Heart left ventricle (tissue), 16 donors: Measurements from ENCODE around the gene BRICD5. TPM values are rescaled to one million over a fixed set of nuclear protein-coding genes. Genes with fewer than 3 reads are reported as not detected.

Experiments used
- ATAC-seq, 4 donors: fragments of 200-7000 bp; cut with Tn5 transposase; one replicate each; pipeline ENCODE4 v1.9.1; 2020 to 2022; ENCODE audit warnings: moderate library complexity in 4 of 4, mild to moderate bottlenecking in 3 of 4, moderate number of reproducible peaks in 1 of 4
- DNase-seq, 5 donors: peaks; one replicate each; pipeline ENCODE4 v3.0.0-alpha.2; 2020
- H3K27ac ChIP-seq, 12 donors: fragments of 200-600 bp; sonication (generic) in 4 of 12; one replicate each; pipeline versions ENCODE4 v1.5.0 to v1.8.0; 2016 to 2022; ENCODE audit warnings: mild to moderate bottlenecking in 2 of 12
- H3K27me3 ChIP-seq, 9 donors: fragments of 200-600 bp; sonication (generic) in 2 of 9; one replicate each; pipeline versions ENCODE4 v1.5.1 to v1.8.0; 2016 to 2022; ENCODE audit warnings: mild to moderate bottlenecking in 3 of 9
- H3K36me3 ChIP-seq, 9 donors: fragments of 200-600 bp; sonication (generic) in 2 of 9; one replicate each; pipeline versions ENCODE4 v1.5.0 to v1.8.0; 2018 to 2022; ENCODE audit warnings: mild to moderate bottlenecking in 2 of 9
- H3K4me1 ChIP-seq, 12 donors: fragments of 200-600 bp; sonication (generic) in 4 of 12; one replicate each; pipeline versions ENCODE4 v1.5.0 to v1.8.0; 2016 to 2022; ENCODE audit warnings: mild to moderate bottlenecking in 3 of 12
- H3K4me3 ChIP-seq, 12 donors: fragments of 200-600 bp; sonication (generic) in 4 of 12; one replicate each; pipeline versions ENCODE4 v1.5.0 to v1.8.0; 2017 to 2022; ENCODE audit warnings: mild to moderate bottlenecking in 9 of 12, moderate library complexity in 4 of 12
- H3K9me3 ChIP-seq, 12 donors: fragments of 200-600 bp; sonication (generic) in 4 of 12; one replicate each; pipeline versions ENCODE4 v1.5.0 to v1.8.0; 2016 to 2022; ENCODE audit warnings: mild to moderate bottlenecking in 1 of 12
- POLR2A ChIP-seq, 2 donors: fragments of 450-650 bp; IDR thresholded peaks; one replicate each; pipeline ENCODE4 v1.6.1; 2017; ENCODE audit warnings: antibody characterized with exemption in 2 of 2, mild to moderate bottlenecking in 2 of 2, moderate library complexity in 2 of 2
- WGBS, 4 donors: extraction: QIAGEN DNeasy Blood & Tissue Kit in 2 of 4; methylation state at CpG; one replicate each; pipeline versions ENCODE4 v1.1.5 to v1.1.7; 2013 to 2018; 5-methylcytosine and 5-hydroxymethylcytosine counted together
- intact Hi-C, 10 donors: fragments of 100-400 bp; cut with DNase I; formaldehyde crosslinking; loops; one replicate each; pipeline versions ENCODE4 v1.11.1 to v1.14.2; 2022
- polyA plus RNA-seq, 2 donors: library from polyadenylated mRNA; stranded (reverse); fragments of 200-250 nt; gene quantifications; one replicate each; pipeline ENCODE4 v1.2.3, GENCODE V29; 2013
- total RNA-seq, 9 donors: library from RNA; depleted of rRNA in 2 of 9; stranded (reverse); fragments of >200 nt in 2 of 9; fragmentation: NEBNext Ultra II Directional in 3 of 9; extraction: Animal tissue kit (Norgen Biotek cat#: 25700) in 3 of 9; gene quantifications; one replicate each; pipeline versions ENCODE4 v1.1.0 to v1.2.4, GENCODE V29; 2016 to 2023
- TF ChIP-seq, protein P1 (sequence below), 12 donors: fragments of 200-600 bp; sonication (generic) in 4 of 12; IDR thresholded peaks; one replicate each; pipeline versions ENCODE4 v1.5.0 to v1.8.0; 2018 to 2022; ENCODE audit warnings: antibody characterized with exemption in 12 of 12, mild to moderate bottlenecking in 5 of 12
- donor health status: ischemic (EF 13 %, LVEDD 7.1; RV severe dilation, severe dysfunction).
- donor health status: healthy with polysubstance abuse.
- donor health status: DM: no; HTN: yes; CAD: no.
- donor health status: DM: no; HTN: no; CAD: no.
- donor health status: ischemic (EF 25% LVEDD 6.9; RV normal size, moderate dysfunction).
- donor health status: ischemic (EF 25% LVEDD 5.7; RV mildly dilated, moderate dysfunction).
- donor health status: healthy.
- donor health status: DM: yes; HTN: yes; CAD: no.
- donor health status: ischemic (EF 35%, LVEDD 5.7; RV mildly dilated, moderate dysfunction).
- donor health status: nonischemic (EF 11% LVEDD 7.7; RV severe dilation, severe dysfunction).
- donor health status: DM: yes; HTN: yes; CAD: no.
- donor health status: PGD.
- donor health status: ischemic (EF 29% LVEDD 5.4; RV normal size, mild dysfunction).
- donor health status: nonischemic (EF 23%, LVEDD 6.1; RV moderate dilation, normal function).

The BRICD5 gene
- total and polyA plus RNA-seq, 11 donors = 1.7 to 11.7 (median 5.5) TPM

DNA sequence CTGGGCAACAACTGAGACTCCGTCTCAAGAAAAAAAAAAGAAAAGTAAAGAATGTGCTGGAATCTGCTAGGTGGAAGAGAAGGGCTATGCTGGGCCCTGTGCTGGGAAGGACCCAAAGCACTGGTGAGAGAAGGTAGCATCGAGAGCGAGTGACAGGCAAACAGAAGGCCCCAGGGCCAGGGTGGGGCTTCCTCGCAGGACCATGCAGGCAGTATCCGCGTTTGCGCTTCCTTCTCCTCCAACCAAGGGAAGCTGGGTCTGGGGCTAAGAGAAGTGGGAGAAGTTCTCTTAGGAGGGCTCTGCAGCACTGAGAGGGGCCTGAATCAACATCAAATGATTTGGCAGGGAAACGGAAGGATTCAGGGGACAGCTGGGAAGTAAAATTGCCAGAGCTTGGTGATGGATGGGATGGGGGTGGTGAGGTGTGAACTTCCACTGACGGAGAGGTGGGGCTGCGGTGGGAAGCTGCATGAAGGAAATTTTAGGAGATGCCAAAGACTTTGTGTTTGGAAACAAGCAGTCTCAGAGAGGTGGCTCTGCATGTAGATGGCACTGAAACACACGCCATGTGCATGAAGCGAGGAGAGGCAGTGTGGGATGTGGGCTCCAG is 46.0 kb upstream of the BRICD5 start:
- Histone ChIP-seq H3K4me3 (no peak overlapping the region), H3K4me1 (peaks cover 0 to 8% (median 7%) of the 10 kb centered on the region in 12 donors), H3K9me3 (no peaks in the 10 kb centered on the region), H3K36me3 (peaks cover 8 to 97% (median 90%) of the 10 kb centered on the region in 9 donors), H3K27ac (no peak overlapping the region), H3K27me3 (no peaks in the 10 kb centered on the region)
- 88 to 90% (median 89%) methylated on average over 12 of the region's 12 CpGs for WGBS, 4 donors
- ATAC-seq = no peak
- DNase-seq = peak in 1 of 5 donors; percentile 10
- TF ChIP-seq POLR2A (IDR thresholded peaks at IDR 0.05) = no peak
- TF ChIP-seq, protein P1, sequence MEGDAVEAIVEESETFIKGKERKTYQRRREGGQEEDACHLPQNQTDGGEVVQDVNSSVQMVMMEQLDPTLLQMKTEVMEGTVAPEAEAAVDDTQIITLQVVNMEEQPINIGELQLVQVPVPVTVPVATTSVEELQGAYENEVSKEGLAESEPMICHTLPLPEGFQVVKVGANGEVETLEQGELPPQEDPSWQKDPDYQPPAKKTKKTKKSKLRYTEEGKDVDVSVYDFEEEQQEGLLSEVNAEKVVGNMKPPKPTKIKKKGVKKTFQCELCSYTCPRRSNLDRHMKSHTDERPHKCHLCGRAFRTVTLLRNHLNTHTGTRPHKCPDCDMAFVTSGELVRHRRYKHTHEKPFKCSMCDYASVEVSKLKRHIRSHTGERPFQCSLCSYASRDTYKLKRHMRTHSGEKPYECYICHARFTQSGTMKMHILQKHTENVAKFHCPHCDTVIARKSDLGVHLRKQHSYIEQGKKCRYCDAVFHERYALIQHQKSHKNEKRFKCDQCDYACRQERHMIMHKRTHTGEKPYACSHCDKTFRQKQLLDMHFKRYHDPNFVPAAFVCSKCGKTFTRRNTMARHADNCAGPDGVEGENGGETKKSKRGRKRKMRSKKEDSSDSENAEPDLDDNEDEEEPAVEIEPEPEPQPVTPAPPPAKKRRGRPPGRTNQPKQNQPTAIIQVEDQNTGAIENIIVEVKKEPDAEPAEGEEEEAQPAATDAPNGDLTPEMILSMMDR (IDR thresholded peaks at IDR 0.05) = no peak
- intact Hi-C loops = loop anchor here in 1 of 10 donors (10.0 kb wide), 1 partner anchor 102 kb away; the partner anchor contains the start of gene TRAF7

DNA sequence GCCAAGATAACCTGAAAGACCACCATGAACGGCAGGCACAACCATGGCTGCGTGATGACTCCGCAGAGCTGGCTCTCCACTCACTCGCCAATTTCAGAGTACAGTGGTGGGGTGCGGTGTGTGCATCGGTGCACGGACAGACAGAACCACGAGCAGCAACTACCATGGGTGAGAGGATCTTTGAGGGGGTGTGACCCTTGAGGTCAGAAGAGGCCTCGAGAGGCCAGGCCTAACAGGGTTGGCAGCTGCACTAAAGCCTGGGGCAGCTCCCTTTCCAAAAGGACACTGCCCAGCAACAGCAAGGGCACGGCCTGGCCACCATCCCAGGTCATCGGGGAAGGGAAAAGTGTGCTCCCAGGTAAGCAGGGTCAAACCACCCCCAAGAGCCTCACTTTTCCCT is 42.6 kb upstream of the BRICD5 start:
- peak in 1 of 5 donors; percentile 15 for DNase-seq
- TF ChIP-seq POLR2A (IDR thresholded peaks at IDR 0.05) = no peak
- TF ChIP-seq, protein P1 (IDR thresholded peaks at IDR 0.05) = no peak
- WGBS, 4 donors = 84 to 91% (median 88%) methylated on average over 11 of the region's 11 CpGs
- Histone ChIP-seq H3K36me3 (peaks cover 8 to 66% (median 58%) of the 10 kb centered on the region in 9 donors), H3K27ac (no peak overlapping the region), H3K9me3 (no peaks in the 10 kb centered on the region), H3K4me1 (peaks cover 2 to 24% (median 16%) of the 10 kb centered on the region in 12 donors), H3K27me3 (no peaks in the 10 kb centered on the region), H3K4me3 (no peak overlapping the region)
- ATAC-seq = no peak
- intact Hi-C loops = loop anchor here in 3 of 10 donors (5.0 to 10.0 kb wide), 3 partner anchors 46 to 98 kb away; partner anchors contain the start of genes TRAF7 (in 2 of the 3) and MLST8 (in 1 of the 3)

DNA sequence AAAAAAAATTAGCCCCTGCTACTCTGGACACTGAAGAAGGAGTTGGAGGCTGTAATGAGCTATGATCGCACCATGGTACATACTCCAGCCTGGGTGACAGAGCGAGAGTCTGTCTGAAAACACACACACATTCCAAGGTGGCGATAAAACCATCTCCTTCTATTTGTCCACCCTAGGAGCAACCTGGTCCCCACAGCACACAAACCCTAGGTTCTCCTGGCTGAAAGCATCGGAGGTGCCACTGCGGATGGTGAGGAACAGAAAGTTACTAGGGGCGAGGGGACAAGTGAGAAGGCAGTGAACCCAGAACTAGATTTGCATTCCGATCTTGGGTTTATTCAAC is 42.1 kb upstream of the BRICD5 start:
- Histone ChIP-seq H3K4me1 (peaks cover 2 to 24% (median 16%) of the 10 kb centered on the region in 12 donors), H3K27ac (peak overlapping the region in 2 of 12 donors; percentile 89 to 92), H3K9me3 (no peaks in the 10 kb centered on the region), H3K36me3 (peaks cover 8 to 63% (median 53%) of the 10 kb centered on the region in 9 donors), H3K27me3 (no peaks in the 10 kb centered on the region), H3K4me3 (no peak overlapping the region)
- WGBS, 4 donors = 93 to 97% (median 96%) methylated on average over 7 of the region's 7 CpGs
- DNase-seq (peak in 1 of 5 donors; percentile 10), ATAC-seq (no peak)
- TF ChIP-seq, protein P1 (IDR thresholded peaks at IDR 0.05) = no peak
- no peak for TF ChIP-seq POLR2A (IDR thresholded peaks at IDR 0.05)
- intact Hi-C loops = loop anchor here in 3 of 10 donors (5.0 to 10.0 kb wide), 3 partner anchors 45 to 98 kb away; partner anchors contain the start of genes TRAF7 (in 2 of the 3) and MLST8 (in 1 of the 3)

DNA sequence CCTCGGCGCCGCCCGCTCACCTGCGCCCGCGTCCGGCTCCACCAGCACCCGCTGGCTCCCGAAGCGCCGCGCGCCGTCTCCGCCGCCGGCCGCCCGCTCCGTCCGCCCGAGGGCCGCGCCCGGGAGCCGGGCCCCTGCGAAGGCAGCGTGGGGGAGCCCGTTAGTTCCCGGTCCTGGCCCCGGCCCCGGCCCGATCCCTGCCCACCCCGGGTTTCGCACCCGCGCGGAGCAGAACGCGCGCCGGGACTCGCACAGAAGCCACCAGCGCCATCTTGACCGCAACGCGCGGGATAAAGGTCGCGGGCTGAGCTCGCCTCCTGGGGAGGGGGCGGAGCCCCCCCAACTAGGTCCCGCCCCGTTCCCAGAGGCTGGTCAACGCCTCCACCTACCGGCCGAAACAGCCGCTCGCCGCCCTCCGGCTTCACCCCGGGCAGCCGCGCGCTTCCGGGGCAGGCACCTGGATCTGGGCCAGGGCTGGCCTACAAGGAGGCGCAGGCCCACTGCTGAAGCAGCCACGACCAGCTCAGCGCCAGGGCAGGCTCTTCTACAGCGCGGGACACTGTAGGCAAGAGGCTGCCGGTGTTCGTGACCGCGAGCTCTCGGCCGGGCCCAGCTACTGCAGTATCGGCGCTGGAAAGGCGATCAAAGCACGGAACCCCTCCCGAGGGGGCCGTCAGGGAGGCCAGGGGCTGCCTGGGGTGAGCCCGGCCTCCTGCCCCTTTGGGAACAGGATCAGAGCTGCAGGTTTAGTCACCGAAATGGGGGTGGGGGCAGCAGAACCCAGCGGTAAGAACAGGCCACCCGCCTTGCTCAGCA is 40.8 kb upstream of the BRICD5 start, which contains the start of gene ECI1:
Gene ECI1, minus strand, starts transcription at position 292 of the 816 bp plus-strand sequence. Its CDS starts 21 bp downstream, at position 271.
- peak; percentile 43 to 90 for TF ChIP-seq POLR2A (IDR thresholded peaks at IDR 0.05)
- TF ChIP-seq, protein P1 (IDR thresholded peaks at IDR 0.05) = peak; percentile 60 to 96 (median 78)
- intact Hi-C loops = loop anchor here in 3 of 10 donors (1.0 to 10.0 kb wide), 5 partner anchors 17 to 97 kb away; partner anchors contain the start of genes TRAF7 (in 3 of the 3), MLST8 (in 1 of the 3) and RNPS1 (in 1 of the 3)
- Histone ChIP-seq H3K9me3 (no peaks in the 10 kb centered on the region), H3K4me3 (peak within 1 kb of the TSS; percentile 63 to 99 (median 80)), H3K27ac (peak within 1 kb of the TSS; percentile 88 to 97 (median 92)), H3K36me3 (peaks cover under 1 to 54% (median 46%) of the 10 kb centered on the region in 9 donors), H3K4me1 (peaks cover 2 to 24% (median 16%) of the 10 kb centered on the region in 12 donors), H3K27me3 (no peaks in the 10 kb centered on the region)
- peak; percentile 97 to 99 (median 98) for ATAC-seq
- peak; percentile 97 to 99 (median 97) for DNase-seq
- WGBS, 4 donors = 1 to 11% (median 4%) methylated on average over 3 to 88 of the region's 88 CpGs
